IPS-NIHi11 (cell line): ENCODE results near the gene NAT14.
A peak's percentile ranks its signal among the peaks of the same experiment; 100 is the strongest.

Source experiments
- DNase-seq: peaks from one replicate; pipeline ENCODE4 v3.0.0; 2012; ENCODE audit warnings: mixed read lengths, low spot score

Gene NAT14

DNA sequence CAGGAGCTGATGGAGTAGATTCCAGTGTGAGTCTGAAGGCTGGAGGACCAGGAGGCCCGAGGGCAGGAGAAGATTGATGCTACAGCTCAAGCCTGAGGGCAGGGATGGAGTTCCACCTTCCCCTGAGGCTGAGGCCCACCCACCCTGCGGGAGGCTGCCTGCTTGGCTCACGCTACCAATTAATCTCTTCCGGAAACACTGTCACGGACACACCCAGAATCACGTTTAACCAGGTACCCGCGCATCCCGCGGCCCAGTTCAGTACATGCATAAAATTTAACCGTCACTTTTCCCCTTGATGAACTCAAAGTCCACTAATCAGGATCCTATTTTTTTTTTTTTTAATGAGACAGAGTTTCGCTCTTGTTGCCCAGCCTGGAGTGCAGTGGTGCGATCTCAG, 13.7 kb upstream of the NAT14 start:
- DNase-seq, result no peak

DNA sequence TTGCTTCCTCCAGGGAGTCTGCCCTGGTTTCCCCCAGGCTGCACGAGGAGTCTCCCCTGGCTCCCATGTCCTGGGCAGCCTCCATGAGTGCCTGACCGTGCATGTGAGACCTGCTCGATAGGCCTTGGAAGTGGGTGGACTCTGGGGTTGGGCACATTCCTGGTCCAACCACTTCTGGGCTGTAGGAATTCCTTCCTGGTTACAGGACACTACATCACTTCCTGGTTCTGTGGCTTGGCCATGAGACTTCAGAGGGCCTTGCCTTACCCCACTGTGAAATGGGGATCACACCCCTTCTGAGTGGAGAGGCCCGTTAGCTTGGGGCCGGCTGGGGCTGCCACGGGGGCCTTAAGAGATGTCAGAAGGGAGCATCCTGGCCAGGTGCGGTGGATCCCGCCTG, 12.5 kb upstream of the NAT14 start:
- DNase-seq, result no peak

DNA sequence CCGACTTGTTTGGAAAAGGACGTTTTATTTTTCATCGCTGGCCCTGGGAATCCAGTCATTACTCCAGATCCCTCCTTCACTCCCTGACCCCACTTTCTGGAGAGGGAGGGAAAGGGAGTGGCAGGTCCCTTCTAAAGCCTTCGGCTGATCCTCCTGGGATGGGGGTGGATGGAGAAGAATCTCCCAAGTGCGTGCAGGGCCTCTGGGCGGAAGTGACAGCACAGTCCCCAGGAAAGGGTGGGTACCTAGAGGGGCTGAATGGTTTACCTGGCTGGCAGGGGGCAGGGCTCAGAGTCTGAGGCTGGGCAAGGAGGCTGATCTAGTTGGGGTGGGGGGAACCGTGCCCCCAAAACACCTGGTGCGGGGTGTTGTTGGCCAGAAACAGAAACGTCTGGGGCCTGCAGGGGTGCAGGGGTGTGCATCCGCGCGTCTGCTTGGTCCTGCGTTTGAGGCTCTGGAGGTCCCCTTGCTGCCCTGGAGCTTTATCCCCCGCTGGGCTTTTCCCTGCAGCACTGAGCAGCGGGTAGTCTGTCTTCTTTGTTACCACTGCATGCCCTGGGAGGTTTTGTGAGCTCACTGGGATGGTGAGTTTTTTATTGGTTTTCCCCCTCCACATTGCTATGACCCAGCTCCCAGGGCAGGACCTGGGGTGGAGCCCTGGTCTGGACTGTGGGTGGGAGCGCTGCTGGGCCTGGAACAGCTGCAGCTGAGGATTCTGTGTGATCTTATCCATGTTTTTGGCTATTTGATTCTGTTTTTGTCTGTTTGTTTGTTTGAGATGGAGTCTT, 11.6 kb upstream of the NAT14 start:
- no peak for DNase-seq

DNA sequence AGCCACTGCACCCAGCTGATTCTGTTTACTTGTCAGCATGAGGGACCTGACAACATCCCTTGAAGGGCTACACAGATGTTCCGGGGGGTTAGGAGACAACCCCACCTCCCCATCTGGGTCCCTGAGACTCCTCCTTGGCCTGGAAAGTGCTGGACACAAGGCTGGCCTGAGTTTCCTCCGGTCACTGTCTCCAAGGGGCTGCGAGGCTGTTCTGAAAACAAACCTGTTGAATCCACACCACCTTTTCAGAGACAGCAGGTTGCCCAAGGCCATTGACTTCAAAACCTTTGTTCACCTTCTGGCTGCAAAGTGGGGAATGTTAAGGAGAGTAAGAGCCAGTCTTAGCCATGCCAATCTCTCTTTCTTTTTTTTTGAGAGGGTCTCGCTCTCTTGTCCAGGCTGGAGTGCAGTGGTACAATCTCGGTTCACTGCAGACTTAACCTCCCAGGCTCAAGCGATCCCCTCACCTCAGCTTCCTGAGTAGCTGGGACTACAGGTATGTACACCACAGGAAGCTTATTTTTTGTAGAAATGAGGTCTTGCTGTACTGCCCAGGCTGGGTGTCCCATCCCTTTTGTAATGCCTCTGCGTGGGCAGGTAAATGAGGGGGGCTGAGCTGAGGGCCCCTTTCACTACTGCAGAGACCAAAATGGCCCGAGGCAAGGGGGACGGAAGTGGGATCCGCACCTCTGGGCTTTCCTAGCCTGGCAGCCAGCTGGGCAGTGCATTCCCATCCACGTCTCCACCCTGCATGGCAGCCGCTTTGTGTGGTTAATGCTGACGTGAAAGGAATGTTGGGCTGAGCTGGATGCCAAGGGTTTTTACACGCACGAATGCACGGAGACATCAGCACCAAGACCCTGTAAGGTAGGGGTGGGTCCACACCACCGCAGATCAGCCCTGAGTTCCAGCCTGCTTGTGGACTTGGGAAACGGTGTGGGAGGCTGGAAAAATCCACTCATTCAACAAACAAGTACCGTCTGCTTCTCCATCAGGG, 10.4 kb upstream of the NAT14 start:
- DNase-seq, result no peak

DNA sequence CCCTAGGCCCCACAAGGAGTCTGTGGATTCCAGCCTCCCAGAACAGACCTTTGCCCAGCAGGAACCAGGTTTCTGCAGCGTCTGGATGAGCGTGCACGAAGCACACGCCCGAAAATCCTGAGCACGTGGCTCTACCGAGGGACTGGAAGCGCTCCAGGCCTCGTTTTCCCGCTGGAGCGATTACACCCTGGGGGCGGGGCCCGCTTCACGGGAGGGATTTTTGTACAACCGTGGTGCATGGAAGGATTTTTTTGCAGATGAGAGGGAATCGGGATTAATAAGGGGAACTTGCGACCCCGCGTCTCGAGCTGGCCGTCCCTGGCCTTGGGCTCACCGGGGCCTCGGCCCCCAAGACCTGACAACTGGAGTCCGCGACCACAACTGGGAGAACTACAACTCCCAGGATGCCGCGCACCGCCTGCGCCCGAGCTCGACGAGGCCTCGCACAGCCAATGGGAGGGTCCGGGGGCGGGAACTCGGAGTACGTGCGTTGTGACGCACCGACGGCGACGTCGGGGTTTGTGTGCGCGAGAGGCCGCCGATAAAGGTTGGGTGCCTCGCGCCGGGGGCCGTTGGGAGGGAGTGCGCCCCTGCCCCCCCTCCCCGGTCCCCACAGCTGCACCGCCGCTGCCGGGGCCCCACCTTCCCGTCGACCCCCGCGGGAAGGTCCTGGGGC, 8.8 kb upstream of the NAT14 start, which contains the start of gene ZNF628:
ZNF628 (plus strand) TSS at position 518 of the 676 bp plus-strand sequence. CDS start 3,294 bp downstream, outside the sequence.
- DNase-seq, result peak; percentile 97

DNA sequence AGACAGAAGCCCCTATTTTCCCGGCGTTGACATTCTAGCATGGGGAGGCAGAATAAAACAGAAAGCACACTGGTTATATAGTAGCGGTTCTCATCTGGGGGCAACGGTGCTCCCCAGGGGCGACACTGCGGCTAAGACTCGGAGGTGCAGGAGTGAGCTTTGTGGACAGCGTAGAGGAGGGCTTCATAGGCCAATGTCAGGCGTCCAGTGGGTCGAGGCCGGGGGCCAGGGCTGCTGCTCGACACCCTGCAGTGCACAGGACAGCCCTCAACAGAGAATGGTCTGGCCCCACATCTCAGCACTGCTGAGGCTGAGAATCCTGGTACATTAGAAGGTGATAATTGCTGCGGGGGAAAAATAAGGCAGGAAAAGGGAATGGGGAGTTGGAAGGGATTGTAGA, 7.1 kb upstream of the NAT14 start:
- DNase-seq, result no peak

DNA sequence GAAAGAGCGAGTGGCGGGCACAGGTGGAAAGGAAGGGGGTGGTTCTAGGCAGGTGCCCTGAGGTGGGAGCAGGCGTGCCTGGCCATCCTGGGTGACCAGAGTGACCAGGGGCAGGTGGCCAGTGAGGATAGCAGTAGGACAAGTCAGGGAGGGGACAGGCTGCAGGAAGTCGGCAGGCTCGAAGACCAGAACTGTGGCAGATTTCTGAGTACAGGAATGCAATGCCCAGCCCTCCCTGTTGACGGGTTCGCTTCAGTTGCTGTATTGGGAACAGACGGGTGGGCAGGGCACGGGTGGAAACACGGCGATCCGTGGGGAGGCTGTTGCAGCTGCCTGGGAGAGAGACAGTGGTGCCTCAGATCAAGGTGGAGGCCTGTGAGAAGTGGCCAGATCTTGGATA, 6.6 kb upstream of the NAT14 start:
- no peak for DNase-seq

DNA sequence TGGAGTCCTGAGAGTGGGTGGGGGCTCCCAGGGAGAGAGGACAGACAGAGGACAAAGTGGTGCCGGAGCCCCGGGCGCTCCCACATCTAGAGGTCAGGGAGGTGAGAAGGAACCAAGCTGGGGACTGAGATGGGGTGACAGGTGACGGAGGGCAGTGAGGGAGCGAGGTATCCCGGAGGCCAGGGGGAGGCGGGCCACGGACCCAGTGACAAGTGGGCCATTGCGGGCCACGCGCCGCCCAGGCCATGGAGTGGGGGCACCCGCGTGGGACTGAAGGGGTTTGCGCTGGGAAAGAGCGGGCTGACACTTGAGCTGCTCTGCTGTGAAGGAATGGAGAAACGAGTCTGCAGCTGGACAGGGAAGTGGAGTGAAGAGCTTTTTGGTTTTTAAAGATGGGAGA, 5.9 kb upstream of the NAT14 start:
- no peak for DNase-seq

DNA sequence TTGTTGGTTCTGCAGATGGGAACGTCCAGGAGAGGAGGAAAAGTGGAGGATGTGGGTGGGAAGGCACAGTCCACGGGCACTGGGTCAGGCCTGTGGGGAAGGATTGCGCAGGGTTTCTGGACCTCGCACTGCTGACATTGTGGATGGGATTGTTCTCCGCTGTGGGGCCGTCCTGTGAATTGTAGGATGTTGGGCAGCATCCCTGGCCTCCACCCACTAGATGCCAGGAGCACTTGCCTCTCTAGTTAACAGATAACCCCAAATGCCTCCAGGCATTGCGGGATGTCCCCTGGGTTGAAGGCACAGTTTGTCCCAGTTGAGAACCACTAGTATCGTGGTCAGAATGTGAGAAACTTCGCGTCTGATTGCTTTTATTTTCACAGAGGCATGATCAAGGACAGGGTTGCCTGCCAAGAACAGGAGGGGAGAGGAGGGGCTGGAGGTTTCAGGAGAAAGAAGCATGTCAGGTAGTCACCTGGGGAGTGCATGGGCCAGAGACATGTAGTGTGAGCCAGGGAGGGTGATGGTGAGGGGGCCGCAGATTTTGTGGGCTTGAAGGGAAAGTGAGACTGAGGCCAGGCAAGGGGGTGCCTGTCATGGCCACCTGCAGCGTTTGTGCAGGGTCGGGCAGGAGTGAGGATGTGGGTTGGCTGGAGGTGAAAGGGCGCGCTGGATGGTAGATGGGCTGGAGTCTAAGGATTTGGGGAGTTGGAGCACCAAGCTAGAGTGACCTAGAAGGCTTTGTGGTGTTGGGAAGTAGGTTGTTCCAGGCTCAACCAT, 5.3 kb upstream of the NAT14 start:
- DNase-seq, result no peak

DNA sequence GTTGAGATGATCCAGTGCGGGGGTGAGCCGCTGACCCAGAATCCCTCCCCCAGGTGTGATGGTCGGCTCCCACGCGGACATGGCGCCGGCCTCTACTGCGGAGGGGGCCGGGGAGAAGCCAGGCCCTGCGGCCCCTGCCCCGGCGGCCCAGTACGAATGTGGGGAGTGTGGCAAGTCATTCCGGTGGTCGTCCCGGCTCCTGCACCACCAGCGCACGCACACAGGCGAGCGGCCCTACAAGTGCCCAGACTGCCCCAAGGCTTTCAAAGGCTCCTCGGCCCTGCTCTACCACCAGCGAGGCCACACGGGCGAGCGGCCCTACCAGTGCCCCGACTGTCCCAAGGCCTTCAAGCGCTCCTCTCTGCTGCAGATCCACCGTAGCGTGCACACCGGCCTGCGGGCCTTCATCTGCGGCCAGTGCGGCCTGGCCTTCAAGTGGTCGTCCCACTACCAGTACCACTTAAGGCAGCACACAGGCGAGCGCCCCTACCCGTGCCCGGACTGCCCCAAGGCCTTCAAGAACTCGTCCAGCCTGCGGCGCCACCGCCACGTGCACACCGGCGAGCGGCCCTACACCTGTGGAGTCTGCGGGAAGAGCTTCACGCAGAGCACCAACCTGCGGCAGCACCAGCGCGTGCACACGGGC, 3.7 kb upstream of the NAT14 start:
- no peak for DNase-seq

DNA sequence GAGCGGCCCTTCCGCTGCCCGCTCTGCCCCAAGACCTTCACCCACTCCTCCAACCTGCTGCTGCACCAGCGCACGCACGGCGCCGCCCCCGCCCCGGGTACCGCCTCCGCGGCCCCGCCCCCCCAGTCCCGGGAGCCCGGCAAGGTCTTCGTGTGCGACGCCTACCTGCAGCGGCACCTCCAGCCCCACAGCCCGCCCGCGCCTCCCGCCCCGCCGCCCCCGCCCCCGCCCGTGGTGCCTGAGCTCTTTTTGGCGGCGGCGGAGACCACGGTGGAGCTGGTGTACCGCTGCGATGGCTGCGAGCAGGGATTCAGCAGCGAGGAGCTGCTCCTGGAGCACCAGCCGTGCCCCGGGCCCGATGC, 3.2 kb upstream of the NAT14 start:
- DNase-seq, result no peak

DNA sequence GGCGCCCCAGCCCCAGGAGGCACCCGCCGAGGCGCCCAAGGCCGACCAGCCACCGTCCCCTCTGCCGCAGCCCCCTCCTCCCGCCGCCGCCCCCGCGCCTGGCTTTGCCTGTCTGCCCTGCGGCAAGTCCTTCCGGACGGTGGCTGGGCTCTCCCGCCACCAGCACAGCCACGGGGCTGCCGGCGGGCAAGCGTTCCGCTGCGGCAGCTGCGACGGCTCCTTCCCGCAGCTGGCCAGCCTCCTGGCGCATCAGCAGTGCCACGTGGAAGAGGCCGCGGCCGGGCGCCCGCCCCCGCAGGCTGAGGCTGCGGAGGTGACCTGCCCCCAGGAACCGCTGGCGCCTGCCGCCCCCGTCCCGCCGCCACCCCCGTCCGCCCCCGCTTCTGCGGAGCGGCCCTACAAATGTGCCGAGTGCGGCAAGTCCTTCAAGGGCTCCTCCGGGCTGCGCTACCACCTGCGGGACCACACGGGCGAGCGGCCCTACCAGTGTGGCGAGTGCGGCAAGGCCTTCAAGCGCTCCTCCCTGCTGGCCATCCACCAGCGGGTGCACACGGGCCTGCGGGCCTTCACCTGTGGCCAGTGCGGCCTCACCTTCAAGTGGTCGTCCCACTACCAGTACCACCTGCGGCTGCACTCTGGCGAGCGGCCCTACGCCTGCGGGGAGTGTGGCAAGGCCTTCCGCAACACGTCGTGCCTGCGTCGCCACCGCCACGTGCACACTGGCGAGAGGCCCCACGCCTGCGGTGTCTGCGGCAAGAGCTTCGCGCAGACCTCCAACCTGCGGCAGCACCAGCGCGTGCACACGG, 2.6 kb upstream of the NAT14 start:
- DNase-seq, result no peak

DNA sequence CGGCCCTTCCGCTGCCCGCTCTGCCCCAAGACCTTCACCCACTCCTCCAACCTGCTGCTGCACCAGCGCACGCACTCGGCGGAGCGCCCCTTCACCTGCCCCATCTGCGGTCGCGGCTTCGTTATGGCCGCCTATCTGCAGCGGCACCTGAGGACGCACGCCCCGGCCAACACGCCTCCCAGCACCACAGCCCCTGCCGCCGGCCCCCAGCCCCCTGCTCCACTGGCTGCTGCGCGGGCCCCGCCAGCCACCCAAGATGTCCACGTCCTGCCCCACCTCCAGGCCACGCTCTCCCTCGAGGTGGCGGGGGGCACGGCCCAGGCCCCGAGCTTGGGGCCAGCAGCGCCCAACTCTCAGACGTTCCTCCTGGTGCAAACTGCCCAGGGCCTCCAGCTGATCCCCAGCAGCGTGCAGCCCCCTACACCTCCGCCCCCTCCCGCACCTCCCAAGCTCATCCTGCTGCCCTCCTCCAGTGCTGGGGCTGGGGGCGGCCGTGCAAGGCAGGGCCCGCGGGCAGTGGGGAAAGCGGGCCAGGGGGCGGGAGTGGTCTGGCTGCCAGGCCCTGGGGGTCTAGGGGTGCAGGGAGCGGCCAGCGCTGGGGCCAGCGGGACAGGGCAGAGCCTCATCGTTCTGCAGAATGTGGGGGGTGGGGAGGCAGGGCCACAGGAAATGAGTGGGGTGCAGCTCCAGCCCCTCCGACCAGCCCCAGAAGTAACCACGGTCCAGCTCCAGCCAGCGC, 1.9 kb upstream of the NAT14 start:
- DNase-seq, result no peak

DNA sequence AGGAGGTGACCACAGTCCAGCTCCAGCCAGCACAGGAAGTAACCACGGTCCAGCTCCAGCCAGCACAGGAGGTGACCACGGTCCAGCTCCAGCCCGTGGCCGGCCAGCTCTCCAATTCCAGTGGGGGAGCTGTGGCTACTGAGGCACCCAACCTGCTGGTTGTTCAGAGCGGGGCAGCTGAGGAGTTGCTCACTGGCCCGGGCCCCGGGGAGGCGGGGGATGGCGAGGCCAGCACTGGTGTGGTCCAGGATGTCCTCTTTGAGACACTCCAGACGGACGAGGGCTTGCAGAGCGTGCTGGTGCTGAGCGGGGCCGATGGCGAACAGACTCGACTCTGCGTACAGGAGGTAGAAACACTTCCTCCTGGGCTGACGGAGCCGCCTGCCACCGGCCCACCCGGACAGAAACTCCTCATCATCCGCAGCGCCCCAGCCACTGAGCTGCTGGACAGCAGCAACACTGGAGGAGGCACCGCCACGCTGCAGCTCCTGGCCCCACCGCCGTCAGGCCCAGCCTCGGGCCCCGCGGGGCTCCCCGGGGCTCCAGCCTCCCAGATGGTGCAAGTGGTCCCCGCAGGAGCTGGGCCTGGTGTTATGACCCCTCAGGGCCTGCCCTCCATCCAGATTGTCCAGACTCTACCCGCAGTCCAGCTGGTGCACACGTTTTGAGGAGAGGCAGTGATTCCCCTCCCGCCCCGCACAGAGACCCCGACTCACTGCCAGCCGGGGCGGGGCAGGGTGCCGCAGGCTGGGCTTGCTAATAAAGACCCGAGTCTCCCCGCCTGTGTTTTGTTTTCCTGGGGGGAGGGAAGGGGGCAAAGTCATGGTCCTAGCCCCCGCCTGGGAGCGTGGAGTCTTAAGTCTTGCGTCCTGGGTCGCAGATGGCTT, 1.0 kb upstream of the NAT14 start:
- DNase-seq, result peak; percentile 41

DNA sequence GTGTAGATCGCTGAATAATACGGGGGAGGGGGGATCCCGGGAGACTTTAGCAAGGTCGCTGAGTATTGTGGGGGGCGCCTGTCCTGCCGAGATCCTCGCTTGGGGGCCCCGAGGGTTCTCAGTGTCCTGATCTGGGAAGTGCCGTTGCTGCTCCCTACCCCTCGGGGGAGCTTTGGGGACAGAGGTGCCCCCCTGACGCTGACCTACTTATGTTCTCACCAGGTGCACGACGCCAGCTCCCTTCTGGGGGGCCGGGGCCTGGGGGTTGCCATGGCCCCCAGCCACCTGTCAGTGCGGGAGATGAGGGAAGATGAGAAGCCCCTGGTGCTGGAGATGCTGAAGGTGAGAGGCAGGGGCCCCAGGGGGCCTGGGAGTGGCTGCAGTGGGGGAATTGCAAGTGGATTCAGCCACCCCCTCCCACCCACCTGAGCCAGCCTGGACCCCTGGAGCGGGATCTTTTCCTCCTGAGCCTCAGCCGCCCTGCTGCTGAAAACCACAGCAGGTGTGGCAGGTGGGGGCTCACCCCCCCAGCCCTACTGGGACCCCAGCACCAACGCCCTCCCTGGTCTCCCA, 537 bp downstream of the NAT14 start:
- no peak for DNase-seq

DNA sequence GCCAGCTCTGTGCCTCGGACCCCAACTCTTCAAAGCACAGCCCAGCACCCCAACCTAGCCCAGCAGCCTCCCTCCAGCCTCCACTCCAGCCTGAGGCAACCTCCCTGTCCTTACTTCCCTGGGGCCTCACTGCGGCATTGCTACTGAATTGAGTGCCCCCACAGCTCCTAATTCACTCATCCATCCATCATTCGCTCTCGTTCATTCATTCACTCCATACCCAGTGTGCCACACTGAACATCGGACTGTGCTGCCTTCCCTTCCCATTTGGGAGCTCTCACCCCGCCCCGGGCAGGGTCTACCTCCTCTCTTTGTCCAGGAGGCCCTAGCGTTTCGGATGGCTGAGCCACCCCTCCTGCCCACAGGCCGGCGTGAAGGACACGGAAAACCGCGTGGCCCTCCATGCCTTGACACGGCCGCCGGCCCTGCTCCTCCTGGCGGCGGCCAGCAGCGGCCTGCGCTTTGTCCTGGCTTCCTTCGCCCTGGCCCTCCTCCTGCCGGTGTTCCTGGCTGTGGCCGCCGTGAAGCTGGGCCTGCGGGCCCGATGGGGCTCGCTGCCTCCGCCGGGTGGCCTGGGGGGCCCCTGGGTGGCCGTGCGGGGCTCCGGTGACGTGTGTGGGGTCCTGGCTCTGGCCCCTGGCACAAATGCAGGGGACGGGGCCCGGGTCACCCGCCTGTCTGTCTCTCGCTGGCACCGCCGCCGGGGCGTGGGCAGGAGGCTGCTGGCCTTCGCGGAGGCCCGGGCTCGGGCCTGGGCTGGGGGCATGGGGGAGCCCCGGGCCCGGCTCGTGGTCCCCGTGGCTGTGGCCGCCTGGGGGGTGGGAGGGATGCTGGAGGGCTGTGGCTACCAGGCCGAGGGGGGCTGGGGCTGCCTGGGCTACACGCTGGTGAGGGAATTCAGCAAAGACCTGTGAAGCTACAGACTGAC, 1.3 kb downstream of the NAT14 start:
- DNase-seq, result no peak
